CD4-positive, alpha-beta T cell treated with Interleukin-17A for 1 hour (primary cell): ENCODE results near the gene PSMC4.
A peak's percentile ranks its signal among the peaks of the same experiment; 100 is the strongest.

Experiments
- DNase-seq: peaks from one replicate; pipeline ENCODE4 v3.0.0-alpha.2; 2020

The PSMC4 gene

DNA sequence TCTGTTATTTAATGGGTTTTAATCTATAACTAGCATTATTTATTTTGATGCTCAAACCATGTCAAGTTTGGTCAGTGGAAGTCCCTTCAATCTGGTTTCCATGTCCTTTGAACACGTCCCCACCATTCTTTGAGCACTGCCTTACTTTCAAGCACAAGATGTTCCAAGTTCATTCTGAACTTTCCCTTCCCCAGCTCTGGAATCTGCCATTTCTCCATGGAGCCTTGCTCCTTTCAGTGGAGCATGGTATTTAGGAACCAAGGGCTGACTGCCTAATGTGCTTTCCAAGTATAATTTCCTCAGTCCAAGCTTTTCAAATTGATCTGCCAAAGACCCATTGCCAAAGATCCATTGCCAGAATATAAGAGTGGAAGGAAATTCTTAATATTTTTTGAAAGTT is 24.8 kb downstream of the PSMC4 start:
- DNase-seq, result no peak

DNA sequence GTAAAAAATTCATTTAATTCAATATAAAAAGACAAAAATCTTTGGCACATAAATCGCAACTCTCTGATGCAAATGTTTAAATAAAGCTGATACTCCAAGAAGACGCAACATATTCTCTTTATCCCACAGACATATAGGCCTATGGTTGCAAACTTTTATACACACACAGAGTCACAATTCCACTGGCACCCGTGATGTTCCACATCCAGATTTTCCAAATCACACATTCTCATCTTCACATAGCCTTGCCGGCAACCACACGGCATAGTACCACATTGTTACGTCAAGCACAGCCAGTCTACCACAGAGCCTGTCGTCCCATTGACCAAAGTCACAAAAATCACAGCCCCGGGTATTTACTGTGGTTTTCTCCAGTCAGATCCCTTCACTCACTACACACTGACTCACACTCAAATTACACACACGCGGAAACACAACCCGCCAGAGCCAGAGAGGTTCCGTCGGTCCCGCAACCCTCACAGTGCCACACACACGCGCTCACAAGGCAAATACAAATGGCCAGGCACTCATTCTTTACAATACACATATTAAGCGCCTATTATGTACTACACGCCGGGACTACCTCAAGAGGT is 25.3 kb downstream of the PSMC4 start:
- peak; percentile 62 for DNase-seq

DNA sequence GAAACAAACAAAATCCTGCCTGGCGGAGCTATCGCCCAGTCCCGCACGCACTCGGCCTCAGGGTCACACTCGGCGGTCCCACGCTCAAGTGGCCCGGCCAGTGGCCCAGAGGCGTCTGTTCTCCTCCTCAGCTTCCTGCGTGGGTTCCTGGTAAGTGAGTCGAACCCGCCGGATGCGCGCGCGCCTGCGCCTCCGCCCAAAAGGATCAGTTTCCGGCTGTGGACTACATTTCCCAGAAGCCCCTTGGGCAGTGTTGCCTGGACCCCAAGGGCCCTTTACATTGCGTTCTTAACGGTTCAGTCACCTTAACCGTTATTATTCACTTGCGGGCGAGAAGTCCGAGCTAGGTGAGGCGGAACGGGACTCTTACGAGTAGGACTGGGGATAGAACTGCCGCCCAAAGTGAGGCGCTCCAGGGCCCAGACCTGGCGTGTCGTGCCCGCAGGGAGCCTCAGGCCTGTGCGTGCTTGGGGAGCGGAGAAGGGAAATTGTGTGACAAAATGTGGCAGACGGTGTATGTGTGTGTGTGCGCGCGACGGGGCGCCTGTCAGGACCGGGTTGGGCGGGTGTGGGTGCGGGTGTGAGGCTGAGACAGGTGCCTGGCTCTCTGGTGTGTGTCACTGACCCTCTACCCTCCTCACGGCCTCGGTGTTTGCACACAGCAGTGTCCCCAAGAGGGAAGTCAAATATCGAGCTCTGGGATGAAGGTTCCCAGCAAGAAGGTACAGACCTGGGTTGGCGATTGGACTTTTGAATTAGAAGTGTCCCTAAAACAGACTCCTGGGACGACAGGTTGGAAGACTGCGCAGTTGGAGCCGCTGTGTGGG is 26.1 kb downstream of the PSMC4 start, which contains the start of gene ZNF546:
ZNF546 (plus strand) TSS at position 250 of the 827 bp plus-strand sequence. CDS start 1,267 bp downstream, outside the sequence.
- peak; percentile 94 for DNase-seq

DNA sequence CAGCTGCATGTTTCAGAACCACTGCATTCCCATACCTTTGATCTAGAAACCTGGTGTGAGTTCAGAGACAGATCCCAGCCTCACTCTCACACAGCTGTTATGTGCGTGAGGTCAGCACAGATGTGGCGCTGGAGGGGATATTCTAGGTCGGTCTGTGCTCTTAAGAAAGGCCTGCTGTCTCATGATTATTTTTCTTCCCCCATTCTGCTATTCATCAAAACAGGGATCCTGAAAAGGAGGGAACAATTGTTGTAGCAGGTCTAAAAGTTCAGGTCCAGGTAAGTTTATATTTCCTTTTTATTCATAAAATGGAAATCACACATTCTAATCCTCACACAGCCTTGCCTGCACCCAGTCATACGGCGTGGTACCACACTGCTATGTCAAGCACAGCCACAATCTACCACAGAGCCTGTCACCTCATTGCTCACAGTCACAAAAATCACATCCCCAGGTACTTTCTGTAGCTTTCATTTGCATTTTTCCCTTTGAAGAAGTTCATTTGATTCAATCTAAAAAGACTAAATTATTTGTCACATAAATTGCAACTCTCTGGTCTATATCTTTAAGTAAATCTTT is 26.8 kb downstream of the PSMC4 start:
- no peak for DNase-seq

DNA sequence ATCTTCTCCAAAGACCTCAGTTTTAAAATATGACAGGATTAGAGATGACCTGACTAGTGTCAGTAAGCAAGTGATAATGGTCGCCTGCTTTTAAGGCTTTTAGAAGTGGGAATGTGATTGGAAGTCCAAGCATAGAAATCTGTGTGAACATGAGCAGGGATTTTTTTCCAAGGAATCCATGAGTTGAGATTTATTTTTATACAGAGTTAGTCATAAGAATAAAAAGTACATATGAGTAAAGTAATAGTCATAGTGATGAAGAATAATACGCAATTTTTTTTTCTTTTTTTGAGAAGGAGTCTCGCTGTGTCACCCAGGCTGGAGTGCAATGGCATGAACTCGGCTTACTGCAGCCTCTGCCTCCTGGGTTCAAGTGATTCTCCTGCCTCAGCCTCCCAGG is 27.5 kb downstream of the PSMC4 start:
- DNase-seq, result no peak

DNA sequence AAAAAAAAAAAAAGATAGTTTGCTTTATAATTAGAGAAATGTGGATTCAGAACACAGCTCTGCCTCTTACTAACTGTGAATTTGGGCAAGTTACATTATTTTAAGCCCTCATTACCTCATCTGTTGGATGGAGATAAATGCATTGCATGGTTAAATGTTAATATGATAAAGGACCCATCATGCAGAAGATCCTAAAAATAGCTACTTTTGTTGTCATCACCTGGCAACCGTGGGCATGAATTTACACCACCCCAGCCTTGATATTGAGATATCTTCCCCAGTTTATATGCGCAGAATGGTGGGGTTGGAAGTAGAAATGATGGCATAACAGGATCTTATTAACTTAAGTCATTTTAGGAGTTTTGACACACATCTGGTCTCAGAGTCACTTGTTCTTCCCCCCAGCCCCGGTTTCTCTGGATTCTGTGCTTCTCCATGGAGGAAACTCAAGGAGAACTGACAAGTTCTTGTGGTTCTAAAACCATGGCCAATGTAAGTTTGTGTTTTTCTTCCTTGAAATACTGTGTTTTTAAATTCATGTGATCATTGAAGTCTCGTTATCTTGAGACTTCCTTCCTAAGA is 34.8 kb downstream of the PSMC4 start:
- no peak for DNase-seq

DNA sequence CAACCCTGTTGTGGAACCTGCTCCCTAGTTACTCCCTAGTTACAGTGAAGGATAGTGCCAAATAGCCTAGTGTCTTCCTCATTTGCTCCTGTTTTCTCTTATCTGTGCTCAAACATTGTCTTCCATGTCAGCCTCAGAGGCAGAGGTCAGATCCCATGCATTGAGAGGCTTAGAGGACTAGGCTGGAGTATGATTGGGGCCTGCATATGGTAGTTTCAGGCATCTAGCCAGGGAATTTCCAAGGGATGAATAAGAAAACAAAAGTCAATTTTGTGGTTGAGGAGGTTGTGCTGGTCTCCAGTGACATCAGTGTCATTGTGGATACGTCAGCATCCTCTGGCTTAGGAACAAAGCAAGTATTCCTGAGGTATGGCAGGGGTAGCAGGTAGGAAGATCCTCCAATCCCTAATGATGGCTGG is 35.3 kb downstream of the PSMC4 start:
- no peak for DNase-seq

DNA sequence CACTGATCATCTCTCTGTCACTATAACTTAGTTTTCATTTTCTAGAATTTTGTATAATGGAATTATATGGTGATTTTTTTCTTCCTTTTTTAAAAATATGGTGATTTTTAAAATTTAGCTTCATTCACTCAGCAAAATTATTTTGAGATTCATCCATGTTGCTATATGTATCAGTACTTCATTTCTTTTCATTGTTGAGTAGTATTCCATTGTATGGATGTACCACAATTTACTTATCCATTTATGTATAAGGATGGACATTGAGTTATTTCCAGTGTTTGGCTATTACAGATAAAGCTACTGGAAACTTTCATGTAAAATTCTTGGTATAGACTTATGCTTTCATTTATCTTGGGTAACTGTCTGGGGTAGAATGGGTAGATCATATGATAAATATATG is 38.7 kb downstream of the PSMC4 start:
- DNase-seq, result no peak

DNA sequence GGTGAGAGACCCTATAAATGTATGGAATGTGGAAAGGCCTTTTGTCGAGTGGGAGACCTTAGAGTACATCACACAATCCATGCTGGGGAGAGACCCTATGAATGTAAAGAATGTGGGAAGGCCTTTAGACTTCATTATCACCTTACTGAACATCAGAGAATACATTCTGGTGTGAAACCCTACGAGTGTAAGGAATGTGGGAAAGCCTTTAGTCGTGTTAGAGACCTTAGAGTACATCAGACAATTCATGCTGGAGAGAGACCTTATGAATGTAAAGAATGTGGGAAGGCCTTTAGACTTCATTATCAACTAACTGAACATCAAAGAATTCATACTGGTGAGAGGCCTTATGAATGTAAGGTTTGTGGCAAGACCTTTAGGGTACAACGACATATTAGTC is 43.0 kb downstream of the PSMC4 start:
- no peak for DNase-seq

DNA sequence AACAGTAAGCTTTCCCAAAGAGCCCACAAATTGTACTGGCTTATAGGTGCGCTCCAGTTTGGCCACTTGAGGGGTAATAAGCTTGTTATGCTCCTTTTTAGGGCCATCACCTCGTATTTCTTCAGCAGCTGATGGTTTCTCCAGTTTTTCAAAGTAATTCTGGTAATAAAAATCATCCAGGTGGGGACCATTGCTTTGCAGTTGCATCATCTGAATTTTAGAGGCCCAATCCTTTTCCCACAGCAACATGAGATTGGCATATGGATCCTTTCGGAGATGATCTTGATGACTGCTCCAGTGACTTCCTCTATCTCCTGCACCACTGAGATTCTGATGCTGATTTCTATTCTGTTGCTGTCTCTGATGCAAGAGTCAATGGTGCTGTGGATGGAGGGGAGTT is 53.0 kb downstream of the PSMC4 start:
- DNase-seq, result no peak

DNA sequence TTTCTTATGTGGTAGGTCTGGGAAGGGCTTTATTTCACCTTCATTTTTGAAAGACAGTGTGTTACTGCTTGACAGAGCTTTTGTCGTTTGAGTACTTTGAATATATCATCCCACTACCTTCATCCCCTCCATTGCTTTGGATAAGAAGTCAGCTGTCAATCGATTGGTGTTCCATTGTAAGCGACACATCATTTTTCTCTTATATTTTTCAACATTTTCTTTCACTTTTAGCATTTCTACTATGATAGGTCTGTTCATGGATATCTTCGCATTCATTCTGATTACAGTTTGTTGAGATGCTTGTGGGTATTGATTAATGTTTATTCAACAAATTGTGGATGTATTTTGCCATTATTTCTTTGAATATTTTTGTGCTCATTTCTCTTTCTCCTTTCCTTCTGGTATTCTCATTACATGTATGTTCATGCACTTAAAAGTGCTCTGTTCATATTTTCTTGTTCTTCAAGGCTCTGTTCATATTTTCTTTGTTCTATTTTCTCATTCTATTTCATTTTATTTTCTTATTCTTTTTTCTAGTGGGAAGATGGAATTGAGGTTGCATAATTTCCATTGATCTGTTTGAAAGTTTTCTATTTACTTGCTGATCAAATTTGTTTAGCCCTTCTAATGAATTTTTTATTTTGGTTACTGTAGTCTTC is 55.1 kb downstream of the PSMC4 start:
- no peak for DNase-seq

DNA sequence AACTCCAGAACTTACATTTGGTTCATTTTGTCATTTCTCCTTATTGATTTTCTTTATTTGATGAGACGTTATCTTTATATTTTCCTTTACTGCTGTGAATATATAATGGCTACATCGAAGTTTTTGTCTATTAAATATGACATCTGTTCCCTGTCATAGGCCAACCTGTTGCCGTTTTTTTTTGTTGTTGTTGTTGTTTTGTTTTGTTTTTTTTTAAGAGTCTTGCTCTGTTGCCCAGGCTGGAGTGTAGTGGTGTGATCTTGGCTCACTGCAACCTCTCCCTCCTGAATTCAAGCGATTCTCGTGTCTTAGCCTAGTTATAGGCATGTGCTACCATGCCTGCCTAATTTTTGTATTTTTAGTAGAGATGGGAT is 55.6 kb downstream of the PSMC4 start:
- no peak for DNase-seq
